NCI-H2029 (cell line): ENCODE results near the gene BCL6.

Experiments used
- DNase-seq: peaks from one replicate; lab custom pipeline; 2025; lab: John Stamatoyannopoulos, UW

BCL6 gene

DNA sequence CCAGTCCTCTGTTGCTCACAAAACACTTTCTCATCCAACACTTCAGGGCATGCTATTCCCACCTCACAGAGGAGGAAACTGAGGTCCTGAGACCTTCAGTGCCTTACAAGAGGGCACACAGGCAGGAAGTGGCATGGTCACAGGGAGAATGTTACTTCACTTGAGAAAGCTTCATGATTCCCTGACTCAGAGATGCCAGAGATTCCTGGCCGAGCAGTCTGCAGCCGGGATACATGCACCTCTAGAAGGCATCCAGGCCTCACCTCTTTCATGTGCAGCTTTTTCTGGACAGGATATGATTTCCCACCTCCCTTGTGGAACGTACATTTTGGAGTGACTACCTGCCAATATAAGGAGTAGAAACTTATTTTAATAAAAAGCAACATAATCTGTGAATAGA lies 72.3 kb downstream of the BCL6 start:
- no peak for DNase-seq
